Ovary (tissue), 3 donors: ENCODE measurements around the gene CETN1.

Experiments used
- CTCF ChIP-seq, 3 donors: fragments of 450-650 bp in 2 of 3; fragments of 200-600 bp in 1 of 3; IDR thresholded peaks; one replicate each; pipeline versions ENCODE4 v1.5.1 to v1.8.0; 2016 to 2022; ENCODE audit warnings: antibody characterized with exemption in 3 of 3, mild to moderate bottlenecking in 1 of 3
- EP300 ChIP-seq: sonication (generic); formaldehyde crosslinking; IDR thresholded peaks from one replicate; pipeline ENCODE4 v1.6.1; 2017; ENCODE audit warnings: antibody characterized with exemption
- POLR2A ChIP-seq: fragments of 450-650 bp; IDR thresholded peaks from one replicate; pipeline ENCODE4 v1.6.1; 2017; ENCODE audit warnings: antibody characterized with exemption, mild to moderate bottlenecking, moderate library complexity
- donor health status: DM: no; HTN: no; CAD: no.

- TF ChIP-seq CTCF (IDR thresholded peaks at IDR 0.05) (no peak), POLR2A (no peak), EP300 (no peak)
These were observed 48.2 kb upstream of the CETN1 start for GRCh38 chr18:532018-532417.
